H1 (cell line): ENCODE measurements around the gene TCF19.

Experiments used
- CEBPB ChIP-seq: IDR thresholded peaks from 2 replicates; pipeline ENCODE4 v1.6.1; 2012; ENCODE audit warnings: low read depth, low read length
- EZH2 ChIP-seq: fragments of 200-600 bp; sonication (generic); IDR thresholded peaks from 2 replicates; pipeline ENCODE4 v1.7.1; 2012; ENCODE audit warnings: low read depth, mild to moderate bottlenecking, moderate library complexity, low read length, inconsistent platforms; ENCODE audit not compliant: severe bottlenecking
- SP2 ChIP-seq: IDR thresholded peaks from 2 replicates; pipeline ENCODE4 v1.6.1; 2012; ENCODE audit warnings: mild to moderate bottlenecking, low read length, inconsistent platforms
- TF ChIP-seq, protein P1 (sequence below), 3 experiments: IDR thresholded peaks; 1 replicate in 2 of 3; 2 replicates in 1 of 3; pipeline versions ENCODE4 v1.5.1 to v1.6.1; 2011; ENCODE audit warnings: low read length in 3 of 3, mild to moderate bottlenecking in 3 of 3, inconsistent platforms in 2 of 3, low read depth in 1 of 3, moderate library complexity in 1 of 3; ENCODE audit not compliant: insufficient read depth in 1 of 3; ENCODE audit errors: control extremely low read depth in 1 of 3

DNA sequence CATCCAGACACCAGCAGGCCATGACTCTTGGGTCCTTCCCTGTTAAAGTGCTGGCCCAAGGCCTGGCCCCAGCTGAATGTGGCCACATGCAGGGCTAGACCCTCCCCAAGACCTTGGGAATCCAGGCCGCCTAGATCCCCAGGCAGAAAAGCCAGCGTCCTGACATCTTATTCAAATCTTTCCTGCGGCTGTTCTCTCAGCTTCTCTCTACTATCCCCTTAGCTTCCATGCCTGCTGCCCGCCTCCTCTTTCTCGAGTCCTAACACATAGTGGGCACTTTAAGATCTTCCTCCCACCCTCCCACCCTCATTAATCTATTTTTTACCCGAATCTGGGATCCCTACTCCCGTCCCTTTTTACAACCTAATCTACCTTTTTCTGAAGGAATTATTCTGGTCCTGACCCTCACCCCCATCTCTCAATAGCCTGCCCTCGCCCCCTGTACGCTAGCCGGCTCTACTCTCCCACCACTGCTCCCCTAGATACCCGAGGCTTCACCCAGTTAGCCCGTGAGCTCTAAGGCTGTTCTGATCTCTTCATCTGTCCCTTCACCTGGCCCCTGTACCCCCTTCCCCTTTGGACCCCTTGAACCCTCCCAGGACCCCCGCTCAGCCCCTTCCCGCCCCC is 763 bp upstream of the TCF19 start, which contains the start of gene CCHCR1:
- TF ChIP-seq, protein P1, sequence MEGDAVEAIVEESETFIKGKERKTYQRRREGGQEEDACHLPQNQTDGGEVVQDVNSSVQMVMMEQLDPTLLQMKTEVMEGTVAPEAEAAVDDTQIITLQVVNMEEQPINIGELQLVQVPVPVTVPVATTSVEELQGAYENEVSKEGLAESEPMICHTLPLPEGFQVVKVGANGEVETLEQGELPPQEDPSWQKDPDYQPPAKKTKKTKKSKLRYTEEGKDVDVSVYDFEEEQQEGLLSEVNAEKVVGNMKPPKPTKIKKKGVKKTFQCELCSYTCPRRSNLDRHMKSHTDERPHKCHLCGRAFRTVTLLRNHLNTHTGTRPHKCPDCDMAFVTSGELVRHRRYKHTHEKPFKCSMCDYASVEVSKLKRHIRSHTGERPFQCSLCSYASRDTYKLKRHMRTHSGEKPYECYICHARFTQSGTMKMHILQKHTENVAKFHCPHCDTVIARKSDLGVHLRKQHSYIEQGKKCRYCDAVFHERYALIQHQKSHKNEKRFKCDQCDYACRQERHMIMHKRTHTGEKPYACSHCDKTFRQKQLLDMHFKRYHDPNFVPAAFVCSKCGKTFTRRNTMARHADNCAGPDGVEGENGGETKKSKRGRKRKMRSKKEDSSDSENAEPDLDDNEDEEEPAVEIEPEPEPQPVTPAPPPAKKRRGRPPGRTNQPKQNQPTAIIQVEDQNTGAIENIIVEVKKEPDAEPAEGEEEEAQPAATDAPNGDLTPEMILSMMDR (IDR thresholded peaks at IDR 0.05; ENCODE audit: control extremely low read depth in 1 of 3, insufficient read depth in 1 of 3, low read depth in 1 of 3, low read length in 3 of 3): no peak
- TF ChIP-seq EZH2: no peak
- no peak for TF ChIP-seq SP2
- no peak for TF ChIP-seq CEBPB
